Hepatic stellate cell (primary cell): ENCODE results near the gene OR4A15.

Experiments used
- DNase-seq: peaks from one replicate; pipeline ENCODE4 v3.0.0; 2011; ENCODE audit warnings: low spot score

The OR4A15 gene

GRCh38 chr11:55367674-55368073 is at the start of gene OR4A15:
OR4A15 (plus strand) TSS chr11:55367974; CDS start chr11:55367974, 0 bp downstream.
- no peak for DNase-seq

- no peak for DNase-seq
Observed at GRCh38 chr11:55324500-55324899, 43.3 kb upstream of the OR4A15 start.

GRCh38 chr11:55342901-55343300 is 24.9 kb upstream of the OR4A15 start, which contains the start of gene OR4A16:
OR4A16 (plus strand) TSS chr11:55343201; CDS start chr11:55343201, 0 bp downstream.
- no peak for DNase-seq

- DNase-seq: no peak
Observed at GRCh38 chr11:55345306-55345705, 22.5 kb upstream of the OR4A15 start.

- DNase-seq: no peak
Observed at GRCh38 chr11:55349032-55349431, 18.7 kb upstream of the OR4A15 start.

GRCh38 chr11:55357560-55358184 is 10.1 kb upstream of the OR4A15 start:
- DNase-seq: no peak

GRCh38 chr11:55401011-55401410 is 33.2 kb downstream of the OR4A15 start:
- DNase-seq: no peak
